Activated CD4-positive, alpha-beta memory T cell treated with anti-CD3 and anti-CD28 coated beads, Interleukin-2, amount 10 ng/mL, durations not matched to agents 7 days and 5 days (primary cell): ENCODE results near the gene IFIT5. TPM values are rescaled to one million over a fixed set of nuclear protein-coding genes. Genes with fewer than 3 reads are reported as not detected.

ENCODE experiments used
- CTCF ChIA-PET: fragments of 350-600 bp; sonication (Branson Sonifier 250); formaldehyde crosslinking; loops from one replicate; lab custom pipeline; 2021; ENCODE audit warnings: antibody characterized with exemption, inconsistent platforms; lab: Charles Lee
- POLR2A ChIA-PET: fragments of 350-600 bp; sonication (Branson Sonifier 250); formaldehyde crosslinking; loops from one replicate; lab custom pipeline; 2021; ENCODE audit warnings: antibody characterized with exemption; lab: Charles Lee
- DNase-seq: peaks from one replicate; pipeline ENCODE4 v3.0.0-alpha.2; 2020
- H3K27ac Mint-ChIP-seq: one replicate; pipeline ENCODE4 v1.8.0; 2021; ENCODE audit warnings: mild to moderate bottlenecking, mixed read lengths
- H3K27me3 Mint-ChIP-seq: one replicate; pipeline ENCODE4 v1.8.0; 2021; ENCODE audit warnings: mixed read lengths
- H3K36me3 Mint-ChIP-seq: one replicate; pipeline ENCODE4 v1.8.0; 2021; ENCODE audit warnings: low read depth, mixed read lengths
- H3K4me1 Mint-ChIP-seq: one replicate; pipeline ENCODE4 v1.8.0; 2021; ENCODE audit warnings: mixed read lengths
- H3K4me3 Mint-ChIP-seq: one replicate; pipeline ENCODE4 v1.8.0; 2021; ENCODE audit warnings: mild to moderate bottlenecking, mixed read lengths
- H3K9me3 Mint-ChIP-seq: one replicate; pipeline ENCODE4 v1.8.0; 2021; ENCODE audit warnings: mixed read lengths
- total RNA-seq, 2 experiments: library from RNA; stranded (reverse); gene quantifications; one replicate each; pipeline ENCODE4 v1.2.3, GENCODE V29; 2021

The IFIT5 gene
- total RNA-seq: 10 to 100 TPM; 44.0 to 45.1 TPM

- Mint-ChIP-seq H3K4me3 (peak within 1 kb of the TSS; percentile 95), H3K4me1 (peaks cover 63% of the 10 kb centered on the region)
These were observed at the start of gene IFIT5 for GRCh38 chr10:89414146-89414878. Gene IFIT5, plus strand, starts transcription at chr10:89414568. Its CDS starts 231 bp downstream, at chr10:89414799.

GRCh38 chr10:89367529-89367928, 46.8 kb upstream of the IFIT5 start:
- Mint-ChIP-seq H3K36me3 (no peaks in the 10 kb centered on the region), H3K4me1 (peaks cover 29% of the 10 kb centered on the region), H3K9me3 (no peaks in the 10 kb centered on the region), H3K4me3 (no peak overlapping the region), H3K27ac (no peak overlapping the region), H3K27me3 (peaks cover 6% of the 10 kb centered on the region)
- no peak for DNase-seq
- ChIA-PET POLR2A (interaction anchor here (1.4 kb wide), 1 partner anchor 35 kb away, joined by 4 read pairs; no protein-coding TSS in a partner anchor), CTCF (interaction anchor here (0.6 to 1.9 kb wide), 3 partner anchors 9 to 150 kb away, joined by 3 to 5 read pairs (median 3); partner anchors contain the start of gene LIPA)

More at GRCh38 chr10:89414146-89414878, at the start of gene IFIT5:
- DNase-seq: peak; percentile 71
- H3K27me3 Mint-ChIP-seq: no peaks in the 10 kb centered on the region
- H3K27ac Mint-ChIP-seq: peak within 1 kb of the TSS; percentile 98
- ChIA-PET POLR2A (interaction anchor here (0.6 to 3.1 kb wide), 30 partner anchors 9 to 1552 kb away, joined by 3 to 50 read pairs (median 4); partner anchors contain the start of genes FAS, IFIT1, IFIT2 and IFIT3), CTCF (interaction anchor here (0.8 to 3.6 kb wide), 7 partner anchors 12 to 229 kb away, joined by 3 to 19 read pairs (median 5); partner anchors contain the start of genes IFIT1, IFIT2, IFIT3 and LIPA)
- H3K9me3 Mint-ChIP-seq: peaks cover 12% of the 10 kb centered on the region
- H3K36me3 Mint-ChIP-seq: peaks cover 76% of the 10 kb centered on the region

GRCh38 chr10:89368129-89368528, 46.2 kb upstream of the IFIT5 start:
- no peaks in the 10 kb centered on the region for H3K9me3 Mint-ChIP-seq
- peaks cover 27% of the 10 kb centered on the region for H3K4me1 Mint-ChIP-seq
- POLR2A ChIA-PET: interaction anchor here (1.4 kb wide), 1 partner anchor 36 kb away, joined by 4 read pairs; no protein-coding TSS in a partner anchor
- CTCF ChIA-PET: interaction anchor here (0.6 to 1.9 kb wide), 5 partner anchors 10 to 151 kb away, joined by 3 to 5 read pairs (median 4); partner anchors contain the start of genes IFIT5 and LIPA
- H3K4me3 Mint-ChIP-seq: no peak overlapping the region
- H3K27me3 Mint-ChIP-seq: peaks cover 6% of the 10 kb centered on the region
- no peak overlapping the region for H3K27ac Mint-ChIP-seq
- no peaks in the 10 kb centered on the region for H3K36me3 Mint-ChIP-seq
- DNase-seq: no peak

GRCh38 chr10:89369156-89370105, 44.9 kb upstream of the IFIT5 start:
- Mint-ChIP-seq H3K36me3 (no peaks in the 10 kb centered on the region), H3K9me3 (no peaks in the 10 kb centered on the region), H3K27me3 (peaks cover 9% of the 10 kb centered on the region), H3K4me3 (no peak overlapping the region), H3K4me1 (peaks cover 18% of the 10 kb centered on the region), H3K27ac (no peak overlapping the region)
- ChIA-PET CTCF (interaction anchor here (0.5 to 1.7 kb wide), 14 partner anchors 10 to 433 kb away, joined by 3 to 6 read pairs (median 4); partner anchors contain the start of gene IFIT5), POLR2A (interaction anchor here (0.7 kb wide), 1 partner anchor 11 kb away, joined by 3 read pairs; no protein-coding TSS in a partner anchor)
- no peak for DNase-seq

- DNase-seq: no peak
- ChIA-PET POLR2A (no interaction called here), CTCF (interaction anchor here (0.9 kb wide), 1 partner anchor 33 kb away, joined by 3 read pairs; no protein-coding TSS in a partner anchor)
- peaks cover 5% of the 10 kb centered on the region for H3K27me3 Mint-ChIP-seq
- H3K4me1 Mint-ChIP-seq: peaks cover 18% of the 10 kb centered on the region
- no peak overlapping the region for H3K27ac Mint-ChIP-seq
- no peak overlapping the region for H3K4me3 Mint-ChIP-seq
- H3K9me3 Mint-ChIP-seq: no peaks in the 10 kb centered on the region
- H3K36me3 Mint-ChIP-seq: no peaks in the 10 kb centered on the region
These were observed 43.3 kb upstream of the IFIT5 start for GRCh38 chr10:89371079-89371478.

GRCh38 chr10:89371987-89372386, 42.4 kb upstream of the IFIT5 start:
- Mint-ChIP-seq H3K4me1 (peaks cover 17% of the 10 kb centered on the region), H3K9me3 (no peaks in the 10 kb centered on the region), H3K4me3 (no peak overlapping the region), H3K36me3 (no peaks in the 10 kb centered on the region), H3K27me3 (peaks cover 5% of the 10 kb centered on the region), H3K27ac (no peak overlapping the region)
- ChIA-PET POLR2A (no interaction called here), CTCF (interaction anchor here (0.9 to 1.1 kb wide), 2 partner anchors 8 to 34 kb away, joined by 3 read pairs; no protein-coding TSS in a partner anchor)
- DNase-seq: no peak

GRCh38 chr10:89373916-89374711, 40.3 kb upstream of the IFIT5 start:
- DNase-seq: no peak
- ChIA-PET CTCF (no interaction called here), POLR2A (no interaction called here)
- Mint-ChIP-seq H3K4me1 (peaks cover 2% of the 10 kb centered on the region), H3K9me3 (no peaks in the 10 kb centered on the region), H3K27ac (no peak overlapping the region), H3K36me3 (no peaks in the 10 kb centered on the region), H3K4me3 (no peak overlapping the region), H3K27me3 (peaks cover 5% of the 10 kb centered on the region)

GRCh38 chr10:89374713-89375141, 39.6 kb upstream of the IFIT5 start:
- peaks cover 2% of the 10 kb centered on the region for H3K27me3 Mint-ChIP-seq
- H3K4me1 Mint-ChIP-seq: no peaks in the 10 kb centered on the region
- DNase-seq: no peak
- POLR2A ChIA-PET: no interaction called here
- no peaks in the 10 kb centered on the region for H3K9me3 Mint-ChIP-seq
- H3K36me3 Mint-ChIP-seq: no peaks in the 10 kb centered on the region
- no peak overlapping the region for H3K4me3 Mint-ChIP-seq
- no peak overlapping the region for H3K27ac Mint-ChIP-seq
- CTCF ChIA-PET: no interaction called here

- ChIA-PET CTCF (no interaction called here), POLR2A (no interaction called here)
- Mint-ChIP-seq H3K36me3 (no peaks in the 10 kb centered on the region), H3K27me3 (peaks cover 2% of the 10 kb centered on the region), H3K4me1 (peaks cover 2% of the 10 kb centered on the region), H3K4me3 (no peak within 1 kb of the TSS), H3K27ac (no peak within 1 kb of the TSS), H3K9me3 (no peaks in the 10 kb centered on the region)
- no peak for DNase-seq
These were observed 36.4 kb upstream of the IFIT5 start, which contains the start of gene IFIT1B for GRCh38 chr10:89377705-89378637. Gene IFIT1B, plus strand, starts transcription at chr10:89378056. Its CDS starts 80 bp downstream, at chr10:89378136.

- Mint-ChIP-seq H3K27ac (no peak overlapping the region), H3K27me3 (peaks cover 4% of the 10 kb centered on the region), H3K36me3 (no peaks in the 10 kb centered on the region), H3K9me3 (no peaks in the 10 kb centered on the region), H3K4me3 (no peak overlapping the region), H3K4me1 (peaks cover 2% of the 10 kb centered on the region)
- DNase-seq: no peak
- CTCF ChIA-PET: no interaction called here
- POLR2A ChIA-PET: no interaction called here
These were observed 35.3 kb upstream of the IFIT5 start for GRCh38 chr10:89379103-89379502.

- Mint-ChIP-seq H3K9me3 (no peaks in the 10 kb centered on the region), H3K27ac (no peak overlapping the region), H3K4me1 (peaks cover 2% of the 10 kb centered on the region), H3K27me3 (peaks cover 7% of the 10 kb centered on the region), H3K36me3 (no peaks in the 10 kb centered on the region), H3K4me3 (no peak overlapping the region)
- POLR2A ChIA-PET: no interaction called here
- DNase-seq: no peak
- CTCF ChIA-PET: no interaction called here
These were observed 31.6 kb upstream of the IFIT5 start for GRCh38 chr10:89382757-89383156.
